Common myeloid progenitor, CD34-positive (primary cell): ENCODE data around the gene UBXN1.

Source experiments
- CTCF ChIA-PET: fragments of 350-600 bp; sonication (Branson Sonifier 250); formaldehyde crosslinking; loops from one replicate; lab custom pipeline; 2021; ENCODE audit warnings: antibody characterized with exemption; lab: Charles Lee
- POLR2A ChIA-PET: fragments of 350-600 bp; sonication (Branson Sonifier 250); formaldehyde crosslinking; loops from one replicate; lab custom pipeline; 2021; ENCODE audit warnings: antibody characterized with exemption; lab: Charles Lee
- DNase-seq, 3 donors: peaks; one replicate each; pipeline versions ENCODE4 v3.0.0 to v3.0.0-alpha.2; 2013
- H3K27ac ChIP-seq, 2 experiments: 1 replicate in 1 of 2; 2 replicates in 1 of 2; pipeline ENCODE4 v1.7.0; 2013; ENCODE audit warnings: inconsistent platforms in 2 of 2, low read length in 2 of 2, mild to moderate bottlenecking in 2 of 2, low read depth in 1 of 2, moderate library complexity in 1 of 2; ENCODE audit not compliant: severe bottlenecking in 2 of 2, insufficient read depth in 1 of 2, poor library complexity in 1 of 2
- H3K27me3 ChIP-seq, 5 experiments: replicated peaks in 2 of 5; 1 replicate in 3 of 5; 2 replicates in 2 of 5; pipeline versions ENCODE4 v1.6.1 to v1.7.0; 2013; ENCODE audit warnings: low read length in 4 of 5, mild to moderate bottlenecking in 2 of 5, moderate library complexity in 2 of 5, inconsistent platforms in 1 of 5; ENCODE audit not compliant: insufficient read depth in 5 of 5, control insufficient read depth in 4 of 5
- H3K36me3 ChIP-seq, 4 experiments: 1 replicate in 2 of 4; 2 replicates in 2 of 4; pipeline versions ENCODE4 v1.6.1 to v1.7.0; 2013; ENCODE audit warnings: low read length in 3 of 4, control low read depth in 1 of 4, mild to moderate bottlenecking in 1 of 4; ENCODE audit not compliant: control insufficient read depth in 4 of 4, insufficient read depth in 4 of 4
- H3K4me1 ChIP-seq, 4 experiments: 1 replicate in 3 of 4; 2 replicates in 1 of 4; pipeline versions ENCODE4 v1.6.1 to v1.7.1; 2013; ENCODE audit warnings: low read length in 3 of 4, mild to moderate bottlenecking in 3 of 4, control low read depth in 1 of 4, inconsistent platforms in 1 of 4, moderate library complexity in 1 of 4; ENCODE audit not compliant: control insufficient read depth in 4 of 4, insufficient read depth in 4 of 4; ENCODE audit errors: control extremely low read depth in 1 of 4
- H3K4me3 ChIP-seq, 7 experiments: 1 replicate in 4 of 7; 2 replicates in 3 of 7; pipeline versions ENCODE4 v1.5.1 to v1.7.0; 2013; ENCODE audit warnings: mild to moderate bottlenecking in 7 of 7, low read length in 6 of 7, moderate library complexity in 6 of 7, inconsistent platforms in 2 of 7, low read depth in 2 of 7, control low read depth in 1 of 7; ENCODE audit not compliant: insufficient read depth in 4 of 7, control insufficient read depth in 1 of 7; ENCODE audit errors: extremely low read depth in 1 of 7
- H3K9me3 ChIP-seq, 5 experiments: 1 replicate in 4 of 5; 2 replicates in 1 of 5; pipeline versions ENCODE4 v1.6.1 to v1.7.1; 2013; ENCODE audit warnings: low read length in 4 of 5, mild to moderate bottlenecking in 2 of 5, inconsistent platforms in 1 of 5, low read depth in 1 of 5, moderate library complexity in 1 of 5; ENCODE audit not compliant: control insufficient read depth in 4 of 5, insufficient read depth in 2 of 5; ENCODE audit errors: control extremely low read depth in 1 of 5
- WGBS: methylation state at CpG from one replicate; pipeline ENCODE4 v1.1.5; 2013; ENCODE audit not compliant: insufficient coverage; 5-methylcytosine and 5-hydroxymethylcytosine counted together

The UBXN1 gene

DNA sequence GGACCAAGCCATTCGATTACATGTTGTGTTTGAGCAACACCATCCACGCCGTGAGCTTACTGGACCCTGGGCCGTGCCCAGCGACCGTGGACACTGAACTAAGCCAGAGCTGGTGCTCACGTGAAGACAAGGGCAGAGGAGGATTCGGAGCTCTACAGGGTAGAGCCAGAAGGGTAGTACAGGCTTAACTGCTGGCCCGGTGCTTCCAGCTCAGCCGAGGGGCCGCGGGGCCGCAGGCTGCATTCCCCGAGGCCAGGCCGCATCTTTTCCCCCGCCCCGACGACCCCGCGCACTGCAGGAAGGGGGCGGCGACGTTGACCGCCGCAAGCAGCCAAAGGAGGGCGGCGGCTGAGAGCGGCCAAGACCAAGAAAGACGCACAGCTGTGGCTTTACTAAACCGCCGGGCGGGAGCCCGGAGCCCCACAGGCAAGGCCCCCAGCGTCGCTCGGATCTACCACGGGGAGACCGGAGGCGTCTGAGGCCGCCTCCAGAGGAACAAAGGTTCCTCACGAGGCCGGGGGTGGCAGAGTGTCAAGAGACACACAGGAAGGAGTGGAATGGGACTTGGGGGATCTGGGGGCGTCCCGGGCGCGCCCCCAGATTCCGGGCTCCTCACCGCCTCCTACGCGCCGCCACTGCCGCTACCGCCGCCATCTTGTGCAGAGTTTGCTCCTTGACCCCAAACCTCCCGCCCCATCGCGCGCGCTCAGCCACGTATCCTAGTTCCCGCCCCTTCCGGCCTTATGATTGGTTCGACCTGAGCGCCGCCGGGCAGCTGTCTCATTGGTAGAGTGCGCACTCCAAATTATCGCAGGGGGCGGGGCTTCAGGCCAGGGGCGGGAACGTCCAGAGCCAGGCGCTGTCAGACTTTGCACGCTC lies 32.7 kb downstream of the UBXN1 start, which contains the start of gene GANAB:
Gene GANAB (minus strand): TSS at position 668 of the 879 bp plus-strand sequence. CDS start 14 bp downstream, at position 654.
- peak; percentile 98 to 99 (median 99) for DNase-seq
- Histone ChIP-seq H3K4me1 (peaks cover 0 to 25% (median 21%) of the 10 kb centered on the region in 4 experiments), H3K27ac (peak within 1 kb of the TSS; percentile 93 to 97), H3K9me3 (no peaks in the 10 kb centered on the region), H3K27me3 (no peaks in the 10 kb centered on the region), H3K4me3 (peak within 1 kb of the TSS; percentile 81 to 100 (median 92)), H3K36me3 (peaks cover 13 to 53% (median 26%) of the 10 kb centered on the region in 4 experiments)
- POLR2A ChIA-PET, result interaction anchor here (0.5 to 3.0 kb wide), 11 partner anchors 8 to 1624 kb away, joined by 3 to 23 read pairs (median 4); partner anchors contain the start of genes B3GAT3, C11orf98, CSKMT and TUT1
- WGBS, result 0% methylated on average over 61 of the region's 73 CpGs
- CTCF ChIA-PET, result interaction anchor here (1.0 to 6.0 kb wide), 6 partner anchors 10 to 106 kb away, joined by 3 to 33 read pairs (median 12); partner anchors contain the start of genes B3GAT3, C11orf98, CSKMT and LBHD1

DNA sequence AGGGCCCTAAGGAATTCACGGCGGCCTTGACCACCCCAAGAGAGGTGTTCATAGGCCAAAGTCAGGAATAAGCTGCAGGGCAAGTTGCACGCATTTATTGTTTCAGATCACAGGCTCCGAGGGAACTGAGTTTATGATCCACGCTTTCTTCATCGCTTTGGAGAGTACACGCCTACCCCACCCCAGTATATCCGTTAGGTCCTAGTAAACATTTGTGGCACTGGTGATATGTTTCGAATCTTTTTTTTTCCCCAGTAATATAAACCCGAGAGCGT lies 33.3 kb downstream of the UBXN1 start:
- POLR2A ChIA-PET, result interaction anchor here (0.5 to 3.0 kb wide), 6 partner anchors 7 to 1625 kb away, joined by 3 to 23 read pairs (median 5); partner anchors contain the start of genes C11orf98, CSKMT, TUT1 and UQCC3
- H3K4me1 ChIP-seq, result peaks cover 0 to 26% (median 24%) of the 10 kb centered on the region in 4 experiments
- peak in 1 of 3 donors; percentile 16 for DNase-seq
- H3K27me3 ChIP-seq, result no peaks in the 10 kb centered on the region
- no peaks in the 10 kb centered on the region for H3K9me3 ChIP-seq
- WGBS, result 20% methylated on average over 11 of the region's 11 CpGs
- H3K4me3 ChIP-seq, result peak overlapping the region; percentile 81 to 100 (median 92)
- CTCF ChIA-PET, result interaction anchor here (1.0 to 6.0 kb wide), 6 partner anchors 10 to 106 kb away, joined by 3 to 33 read pairs (median 12); partner anchors contain the start of genes B3GAT3, C11orf98, CSKMT and LBHD1
- peak overlapping the region; percentile 93 to 97 for H3K27ac ChIP-seq
- H3K36me3 ChIP-seq, result peaks cover 13 to 51% (median 26%) of the 10 kb centered on the region in 4 experiments

DNA sequence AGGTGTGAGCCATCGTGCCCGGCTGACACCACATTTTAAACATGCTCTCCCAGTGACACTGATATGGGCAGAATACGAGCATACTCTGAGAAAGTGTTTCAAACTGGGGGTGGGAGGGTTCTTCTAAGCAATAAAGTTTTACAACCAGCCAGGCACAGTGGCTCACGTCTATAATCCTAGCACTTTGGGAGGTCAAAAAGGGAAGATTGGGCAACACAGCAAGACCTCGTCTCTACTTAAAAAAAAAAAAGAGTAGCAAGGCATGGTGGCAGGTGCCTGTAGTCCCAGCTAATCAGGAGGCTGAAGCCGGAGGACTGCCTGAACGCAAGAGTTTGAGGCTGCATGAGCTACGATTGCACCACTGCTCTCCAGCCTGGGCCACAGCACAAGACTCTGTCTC lies 34.7 kb downstream of the UBXN1 start:
- WGBS, result 100% methylated on average over 5 of the region's 8 CpGs
- Histone ChIP-seq H3K27me3 (no peaks in the 10 kb centered on the region), H3K9me3 (no peaks in the 10 kb centered on the region), H3K4me1 (peaks cover 0 to 33% (median 30%) of the 10 kb centered on the region in 4 experiments), H3K4me3 (no peak overlapping the region), H3K36me3 (peaks cover 12 to 49% (median 20%) of the 10 kb centered on the region in 4 experiments), H3K27ac (no peak overlapping the region)
- DNase-seq, result no peak
- ChIA-PET POLR2A (interaction anchor here (1.2 kb wide), 1 partner anchor 21 kb away, joined by 3 read pairs; no protein-coding TSS in a partner anchor), CTCF (interaction anchor here (0.5 to 6.0 kb wide), 6 partner anchors 16 to 52 kb away, joined by 3 to 33 read pairs (median 8); partner anchors contain the start of genes C11orf98, CSKMT, LBHD1 and TUT1)

DNA sequence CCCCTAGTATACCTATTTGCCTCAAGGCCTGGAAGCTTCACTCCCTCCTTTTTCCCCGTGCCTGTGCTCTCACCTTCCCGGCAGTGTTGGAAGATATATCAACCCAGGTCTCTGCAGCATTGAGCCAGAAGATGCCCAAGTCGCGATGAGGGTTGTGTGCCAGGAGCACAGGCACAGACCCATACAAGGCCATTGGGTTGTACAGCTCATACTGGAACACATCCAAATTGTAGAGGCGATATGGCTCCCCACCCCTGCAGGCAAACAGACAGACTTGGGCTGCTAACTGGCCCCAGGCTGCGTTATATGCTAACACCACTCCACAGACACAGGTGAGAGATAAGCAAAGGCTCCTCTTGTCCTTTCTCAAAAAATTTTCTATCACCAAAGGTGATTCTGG lies 46.4 kb downstream of the UBXN1 start:
- H3K27ac ChIP-seq, result no peak overlapping the region
- H3K4me1 ChIP-seq, result peaks cover 3 to 24% (median 11%) of the 10 kb centered on the region in 4 experiments
- H3K4me3 ChIP-seq, result no peak overlapping the region
- ChIA-PET CTCF (interaction anchor here (1.0 to 1.5 kb wide), 3 partner anchors 15 to 44 kb away, joined by 3 to 4 read pairs (median 4); partner anchors contain the start of gene ROM1), POLR2A (no interaction called here)
- no peak for DNase-seq
- no peaks in the 10 kb centered on the region for H3K27me3 ChIP-seq
- H3K9me3 ChIP-seq, result no peaks in the 10 kb centered on the region
- 100% methylated on average over 6 of the region's 6 CpGs for WGBS
- peaks cover 36 to 84% (median 58%) of the 10 kb centered on the region in 4 experiments for H3K36me3 ChIP-seq

DNA sequence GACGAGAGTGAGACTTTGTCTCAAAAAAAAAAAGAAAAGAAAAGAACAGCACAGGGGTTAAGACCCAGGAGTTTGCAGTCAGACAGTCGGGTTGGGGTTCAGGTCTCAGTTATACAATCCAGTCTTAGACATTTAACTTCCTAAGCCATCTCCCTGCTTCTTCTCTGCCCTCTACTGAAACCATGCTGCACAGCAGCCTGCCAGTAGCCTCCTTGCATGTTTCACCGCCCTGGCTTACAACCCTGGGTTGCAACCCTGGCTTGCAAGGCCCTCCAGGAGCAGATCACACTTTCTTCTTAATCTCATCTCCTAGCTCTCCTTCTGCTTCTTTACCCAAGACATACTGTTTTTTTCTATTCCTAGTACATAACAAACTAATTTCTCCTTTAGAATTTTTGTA lies 51.2 kb downstream of the UBXN1 start:
- POLR2A ChIA-PET, result no interaction called here
- H3K27ac ChIP-seq, result no peak overlapping the region
- no peaks in the 10 kb centered on the region for H3K27me3 ChIP-seq
- peaks cover 0 to 14% (median 11%) of the 10 kb centered on the region in 4 experiments for H3K4me1 ChIP-seq
- H3K9me3 ChIP-seq, result no peaks in the 10 kb centered on the region
- H3K4me3 ChIP-seq, result no peak overlapping the region
- H3K36me3 ChIP-seq, result peaks cover 32 to 78% (median 59%) of the 10 kb centered on the region in 4 experiments
- WGBS, result 94% methylated on average over 2 of the region's 3 CpGs
- CTCF ChIA-PET, result interaction anchor here (1.1 to 3.2 kb wide), 6 partner anchors 8 to 35 kb away, joined by 3 to 12 read pairs (median 4); partner anchors contain the start of genes GANAB and TUT1
- peak in 2 of 3 donors; percentile 58 to 62 for DNase-seq
